SJCRH30 (cell line): ENCODE results near the gene PCDHA10. TPM values are rescaled to one million over a fixed set of nuclear protein-coding genes. Genes with fewer than 3 reads are reported as not detected.
"Not testable (repeated sequence)": the region's sequence is repeated elsewhere in the genome, so short reads cannot be mapped to it uniquely, and the experiment has no call there.

Experiments
- DNase-seq, 2 experiments: peaks; one replicate each; pipeline ENCODE4 v3.0.0-alpha.2; 2015 to 2020
- H3K27ac ChIP-seq: fragments of 250-450 bp; sonication (Bioruptor Pico); 2 replicates; pipeline ENCODE4 v1.5.1; 2020; ENCODE audit warnings: mild to moderate bottlenecking, moderate library complexity
- H3K27me3 ChIP-seq: fragments of 250-450 bp; sonication (Bioruptor Pico); 2 replicates; pipeline ENCODE4 v1.5.1; 2020; ENCODE audit warnings: mild to moderate bottlenecking, moderate library complexity
- H3K36me3 ChIP-seq: fragments of 250-450 bp; sonication (Bioruptor Pico); 2 replicates; pipeline ENCODE4 v1.5.1; 2020; ENCODE audit warnings: mild to moderate bottlenecking, moderate library complexity
- H3K4me1 ChIP-seq: fragments of 250-450 bp; sonication (Bioruptor Pico); 2 replicates; pipeline ENCODE4 v1.5.1; 2020; ENCODE audit warnings: mild to moderate bottlenecking, moderate library complexity
- H3K4me3 ChIP-seq: fragments of 250-450 bp; sonication (Bioruptor Pico); 2 replicates; pipeline ENCODE4 v1.5.1; 2020; ENCODE audit warnings: mild to moderate bottlenecking, moderate library complexity
- H3K9me3 ChIP-seq: fragments of 250-450 bp; sonication (Bioruptor Pico); replicated peaks from 2 replicates; pipeline ENCODE4 v1.5.1; 2020; ENCODE audit warnings: mild to moderate bottlenecking, moderate library complexity
- total RNA-seq: library from RNA; depleted of rRNA; stranded (reverse); fragments of >200 nt; shearing (Covaris generic); gene quantifications from 2 replicates; pipeline ENCODE4 v1.2.3, GENCODE V29; 2014; rRNA removed

Gene PCDHA10, protein sequence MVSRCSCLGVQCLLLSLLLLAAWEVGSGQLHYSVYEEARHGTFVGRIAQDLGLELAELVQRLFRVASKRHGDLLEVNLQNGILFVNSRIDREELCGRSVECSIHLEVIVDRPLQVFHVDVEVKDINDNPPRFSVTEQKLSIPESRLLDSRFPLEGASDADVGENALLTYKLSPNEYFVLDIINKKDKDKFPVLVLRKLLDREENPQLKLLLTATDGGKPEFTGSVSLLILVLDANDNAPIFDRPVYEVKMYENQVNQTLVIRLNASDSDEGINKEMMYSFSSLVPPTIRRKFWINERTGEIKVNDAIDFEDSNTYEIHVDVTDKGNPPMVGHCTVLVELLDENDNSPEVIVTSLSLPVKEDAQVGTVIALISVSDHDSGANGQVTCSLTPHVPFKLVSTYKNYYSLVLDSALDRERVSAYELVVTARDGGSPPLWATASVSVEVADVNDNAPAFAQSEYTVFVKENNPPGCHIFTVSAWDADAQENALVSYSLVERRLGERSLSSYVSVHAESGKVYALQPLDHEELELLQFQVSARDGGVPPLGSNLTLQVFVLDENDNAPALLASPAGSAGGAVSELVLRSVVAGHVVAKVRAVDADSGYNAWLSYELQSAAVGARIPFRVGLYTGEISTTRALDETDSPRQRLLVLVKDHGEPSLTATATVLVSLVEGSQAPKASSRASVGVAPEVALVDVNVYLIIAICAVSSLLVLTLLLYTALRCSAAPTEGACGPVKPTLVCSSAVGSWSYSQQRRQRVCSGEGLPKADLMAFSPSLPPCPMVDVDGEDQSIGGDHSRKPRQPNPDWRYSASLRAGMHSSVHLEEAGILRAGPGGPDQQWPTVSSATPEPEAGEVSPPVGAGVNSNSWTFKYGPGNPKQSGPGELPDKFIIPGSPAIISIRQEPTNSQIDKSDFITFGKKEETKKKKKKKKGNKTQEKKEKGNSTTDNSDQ
- total RNA-seq = 0.05 and 0.16 TPM in 2 replicates

DNA sequence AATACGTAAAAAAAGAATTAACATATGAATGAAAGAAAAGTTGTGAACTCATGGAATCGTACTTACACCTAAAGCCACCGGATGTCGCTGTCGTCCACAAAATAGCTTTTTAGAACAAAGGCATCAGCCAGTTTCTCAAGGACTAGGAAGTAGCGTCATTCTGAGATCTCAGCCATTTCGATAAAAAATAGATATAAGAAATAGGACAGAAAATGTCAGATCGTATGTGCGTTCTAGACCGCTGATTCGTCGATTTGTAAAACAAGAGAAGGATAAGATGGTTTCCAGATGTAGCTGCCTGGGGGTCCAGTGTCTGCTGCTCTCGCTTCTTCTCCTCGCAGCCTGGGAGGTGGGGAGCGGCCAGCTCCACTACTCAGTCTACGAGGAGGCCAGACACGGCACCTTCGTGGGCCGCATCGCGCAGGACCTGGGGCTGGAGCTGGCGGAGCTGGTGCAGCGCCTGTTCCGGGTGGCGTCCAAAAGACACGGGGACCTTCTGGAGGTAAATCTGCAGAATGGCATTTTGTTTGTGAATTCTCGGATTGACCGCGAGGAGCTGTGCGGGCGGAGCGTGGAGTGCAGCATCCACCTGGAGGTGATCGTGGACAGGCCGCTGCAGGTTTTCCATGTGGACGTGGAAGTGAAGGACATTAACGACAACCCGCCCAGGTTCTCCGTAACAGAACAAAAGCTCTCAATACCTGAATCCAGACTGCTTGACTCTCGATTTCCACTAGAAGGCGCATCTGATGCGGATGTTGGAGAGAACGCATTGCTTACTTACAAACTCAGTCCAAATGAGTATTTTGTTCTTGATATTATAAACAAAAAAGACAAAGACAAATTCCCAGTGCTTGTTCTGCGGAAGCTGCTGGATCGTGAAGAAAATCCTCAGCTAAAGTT lies at the start of gene PCDHA10:
Gene PCDHA10, plus strand, starts transcription at position 126 of the 903 bp plus-strand sequence. Its CDS starts 152 bp downstream, at position 278.
- Histone ChIP-seq H3K9me3 (no peaks in the 10 kb centered on the region), H3K27me3 (no peaks in the 10 kb centered on the region), H3K36me3 (no peaks in the 10 kb centered on the region), H3K4me1 (no peaks in the 10 kb centered on the region), H3K4me3 (no peak within 1 kb of the TSS), H3K27ac (no peak within 1 kb of the TSS)
- DNase-seq = peak in 1 of 2 experiments; percentile 58

DNA sequence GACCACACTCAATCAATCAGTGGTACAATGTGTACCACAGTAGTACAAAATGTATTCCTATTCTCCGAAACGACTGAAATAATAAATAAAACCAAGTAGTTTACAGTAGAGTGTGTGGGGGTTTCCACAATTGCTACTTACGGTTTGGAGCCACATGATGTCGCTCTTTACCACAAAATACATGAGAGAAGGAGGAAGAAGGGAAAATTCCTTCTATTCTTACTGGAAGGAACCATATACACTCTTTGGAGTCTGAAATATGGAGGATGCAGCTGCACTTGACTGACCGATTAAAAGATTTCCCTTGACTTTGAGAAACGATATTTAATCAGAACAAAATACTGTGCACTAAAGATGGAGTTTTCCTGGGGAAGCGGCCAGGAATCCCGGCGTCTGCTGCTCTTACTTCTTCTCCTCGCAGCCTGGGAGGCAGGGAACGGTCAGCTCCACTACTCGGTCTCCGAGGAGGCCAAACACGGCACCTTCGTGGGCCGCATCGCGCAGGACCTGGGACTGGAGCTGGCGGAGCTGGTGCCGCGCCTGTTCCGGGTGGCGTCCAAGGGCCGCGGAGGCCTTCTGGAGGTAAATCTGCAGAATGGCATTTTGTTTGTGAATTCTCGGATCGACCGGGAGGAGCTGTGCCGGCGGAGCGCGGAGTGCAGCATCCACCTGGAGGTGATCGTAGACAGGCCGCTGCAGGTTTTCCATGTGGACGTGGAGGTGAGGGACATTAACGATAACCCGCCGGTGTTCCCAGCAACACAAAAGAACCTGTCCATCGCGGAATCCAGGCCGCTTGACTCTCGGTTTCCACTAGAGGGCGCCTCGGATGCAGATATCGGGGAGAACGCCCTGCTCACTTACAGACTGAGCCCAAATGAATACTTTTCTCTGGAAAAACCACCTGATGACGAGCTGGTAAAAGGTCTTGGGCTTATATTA lies 48.6 kb upstream of the PCDHA10 start, which contains the start of gene PCDHA4:
Gene PCDHA4, plus strand, starts transcription at position 235 of the 942 bp plus-strand sequence.
- Histone ChIP-seq H3K27me3 (no peaks in the 10 kb centered on the region), H3K36me3 (no peaks in the 10 kb centered on the region), H3K4me1 (no peaks in the 10 kb centered on the region), H3K9me3 (no peaks in the 10 kb centered on the region), H3K27ac (no peak within 1 kb of the TSS), H3K4me3 (no peak within 1 kb of the TSS)
- peak in 1 of 2 experiments; percentile 5 for DNase-seq

DNA sequence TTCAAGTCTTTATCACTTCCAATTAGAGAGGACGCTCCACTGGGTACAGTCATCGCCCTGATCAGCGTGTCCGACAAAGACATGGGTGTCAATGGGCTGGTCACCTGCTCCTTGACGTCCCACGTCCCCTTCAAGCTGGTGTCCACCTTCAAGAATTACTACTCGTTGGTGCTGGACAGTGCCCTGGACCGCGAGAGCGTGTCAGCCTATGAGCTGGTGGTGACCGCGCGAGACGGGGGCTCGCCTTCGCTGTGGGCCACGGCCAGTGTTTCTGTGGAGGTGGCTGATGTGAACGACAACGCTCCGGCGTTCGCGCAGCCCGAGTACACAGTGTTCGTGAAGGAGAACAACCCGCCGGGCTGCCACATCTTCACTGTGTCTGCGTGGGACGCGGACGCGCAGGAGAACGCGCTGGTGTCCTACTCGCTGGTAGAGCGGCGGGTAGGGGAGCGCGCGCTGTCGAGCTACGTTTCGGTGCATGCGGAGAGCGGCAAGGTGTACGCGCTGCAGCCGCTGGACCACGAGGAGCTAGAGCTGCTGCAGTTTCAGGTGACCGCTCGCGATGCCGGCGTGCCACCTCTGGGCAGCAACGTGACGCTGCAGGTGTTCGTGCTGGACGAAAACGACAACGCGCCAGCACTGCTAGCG lies 47.3 kb upstream of the PCDHA10 start:
- H3K27me3 ChIP-seq, DNase-seq, H3K27ac ChIP-seq, H3K4me3 ChIP-seq, H3K4me1 ChIP-seq, H3K9me3 ChIP-seq, H3K36me3 ChIP-seq: not testable (repeated sequence)

DNA sequence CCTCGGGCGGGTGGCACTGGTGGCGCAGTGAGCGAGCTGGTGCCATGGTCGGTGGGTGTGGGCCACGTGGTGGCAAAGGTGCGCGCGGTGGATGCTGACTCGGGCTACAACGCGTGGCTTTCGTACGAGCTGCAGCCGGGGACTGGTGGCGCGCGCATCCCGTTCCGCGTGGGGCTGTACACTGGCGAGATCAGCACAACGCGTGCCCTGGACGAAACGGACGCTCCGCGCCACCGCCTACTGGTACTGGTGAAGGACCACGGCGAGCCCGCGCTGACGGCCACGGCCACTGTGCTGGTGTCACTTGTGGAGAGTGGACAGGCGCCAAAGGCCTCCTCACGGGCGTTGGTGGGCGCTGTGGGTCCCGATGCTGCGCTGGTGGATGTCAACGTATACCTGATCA lies 46.8 kb upstream of the PCDHA10 start:
- Histone ChIP-seq H3K4me3 (no peak overlapping the region), H3K27ac (no peak overlapping the region), H3K9me3 (no peaks in the 10 kb centered on the region), H3K4me1 (no peaks in the 10 kb centered on the region), H3K36me3 (no peaks in the 10 kb centered on the region), H3K27me3 (no peaks in the 10 kb centered on the region)
- no peak for DNase-seq

DNA sequence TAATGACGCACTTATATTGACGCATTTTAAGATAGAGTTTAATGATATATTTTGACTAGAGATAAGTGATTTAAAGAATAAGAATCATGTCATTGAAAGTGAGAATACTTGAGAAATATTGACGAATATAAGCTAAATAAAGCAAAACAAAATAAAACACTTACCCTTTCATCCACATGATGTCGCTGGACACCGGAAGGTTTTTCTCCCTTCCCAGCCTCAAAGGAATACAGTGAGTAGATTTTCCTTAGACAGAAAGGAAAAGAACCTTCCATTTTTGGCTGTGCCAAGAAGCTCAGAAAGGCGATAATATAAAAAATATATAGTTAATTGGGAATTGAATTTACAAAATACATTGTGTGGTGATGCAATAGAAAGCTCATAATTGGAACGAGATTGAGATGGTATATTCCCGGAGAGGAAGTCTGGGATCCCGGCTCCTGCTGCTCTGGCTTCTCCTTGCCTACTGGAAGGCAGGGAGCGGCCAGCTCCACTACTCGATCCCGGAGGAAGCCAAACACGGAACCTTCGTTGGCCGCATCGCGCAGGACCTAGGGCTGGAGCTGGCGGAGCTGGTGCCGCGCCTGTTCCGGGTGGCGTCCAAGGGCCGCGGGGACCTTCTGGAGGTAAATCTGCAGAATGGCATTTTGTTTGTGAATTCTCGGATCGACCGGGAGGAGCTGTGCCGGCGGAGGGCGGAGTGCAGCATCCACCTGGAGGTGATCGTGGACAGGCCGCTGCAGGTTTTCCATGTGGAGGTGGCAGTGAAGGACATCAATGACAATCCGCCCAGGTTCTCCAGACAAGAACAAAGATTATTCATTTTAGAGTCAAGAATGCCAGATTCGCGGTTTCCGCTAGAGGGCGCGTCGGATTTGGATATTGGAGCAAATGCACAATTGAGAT lies 34.1 kb upstream of the PCDHA10 start, which contains the start of gene PCDHA5:
Gene PCDHA5, plus strand, starts transcription at position 239 of the 906 bp plus-strand sequence.
- H3K27me3 ChIP-seq = no peaks in the 10 kb centered on the region
- peak; percentile 25 to 42 for DNase-seq
- H3K4me3 ChIP-seq = peak within 1 kb of the TSS; percentile 49
- no peaks in the 10 kb centered on the region for H3K4me1 ChIP-seq
- H3K27ac ChIP-seq = no peak within 1 kb of the TSS
- no peaks in the 10 kb centered on the region for H3K36me3 ChIP-seq
- H3K9me3 ChIP-seq = no peaks in the 10 kb centered on the region

DNA sequence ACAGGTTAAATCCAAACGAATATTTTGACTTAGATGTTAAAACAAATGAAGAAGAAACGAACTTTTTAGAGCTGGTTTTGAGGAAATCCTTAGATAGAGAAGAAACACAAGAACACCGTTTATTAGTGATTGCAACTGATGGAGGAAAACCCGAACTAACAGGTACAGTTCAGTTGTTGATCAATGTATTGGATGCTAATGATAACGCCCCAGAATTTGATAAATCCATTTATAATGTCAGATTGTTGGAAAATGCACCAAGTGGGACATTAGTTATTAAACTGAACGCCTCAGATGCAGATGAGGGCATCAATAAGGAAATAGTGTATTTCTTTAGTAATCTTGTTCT lies 33.4 kb upstream of the PCDHA10 start:
- no peaks in the 10 kb centered on the region for H3K4me1 ChIP-seq
- no peaks in the 10 kb centered on the region for H3K27me3 ChIP-seq
- H3K27ac ChIP-seq = no peak overlapping the region
- H3K36me3 ChIP-seq = no peaks in the 10 kb centered on the region
- no peaks in the 10 kb centered on the region for H3K9me3 ChIP-seq
- peak overlapping the region; percentile 49; the same call in 1 of the 2 replicates for H3K4me3 ChIP-seq
- DNase-seq = no peak

DNA sequence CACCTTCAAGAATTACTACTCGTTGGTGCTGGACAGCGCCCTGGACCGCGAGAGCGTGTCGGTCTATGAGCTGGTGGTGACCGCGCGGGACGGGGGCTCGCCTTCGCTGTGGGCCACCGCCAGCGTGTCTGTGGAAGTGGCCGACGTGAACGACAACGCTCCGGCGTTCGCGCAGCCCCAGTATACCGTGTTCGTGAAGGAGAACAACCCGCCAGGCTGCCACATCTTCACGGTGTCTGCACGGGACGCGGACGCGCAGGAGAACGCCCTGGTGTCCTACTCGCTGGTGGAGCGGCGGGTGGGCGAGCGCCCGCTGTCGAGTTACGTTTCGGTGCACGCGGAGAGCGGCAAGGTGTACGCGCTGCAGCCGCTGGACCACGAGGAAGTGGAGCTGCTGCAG lies 32.7 kb upstream of the PCDHA10 start:
- not testable (repeated sequence) for H3K4me1 ChIP-seq, H3K27me3 ChIP-seq, H3K4me3 ChIP-seq, H3K36me3 ChIP-seq, H3K27ac ChIP-seq, DNase-seq, H3K9me3 ChIP-seq

DNA sequence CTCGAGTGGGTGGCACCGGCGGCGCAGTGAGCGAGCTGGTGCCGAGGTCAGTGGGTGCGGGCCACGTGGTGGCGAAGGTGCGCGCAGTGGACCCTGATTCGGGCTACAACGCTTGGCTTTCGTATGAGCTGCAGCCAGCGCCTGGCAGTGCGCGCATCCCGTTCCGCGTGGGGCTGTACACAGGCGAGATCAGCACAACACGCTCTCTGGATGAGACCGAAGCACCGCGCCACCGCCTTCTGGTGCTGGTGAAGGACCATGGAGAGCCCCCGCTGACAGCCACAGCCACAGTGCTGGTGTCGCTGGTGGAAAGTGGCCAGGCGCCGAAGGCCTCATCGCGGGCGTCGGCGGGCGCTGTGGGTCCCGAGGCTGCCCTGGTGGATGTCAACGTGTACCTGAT lies 32.2 kb upstream of the PCDHA10 start:
- no peaks in the 10 kb centered on the region for H3K36me3 ChIP-seq
- no peaks in the 10 kb centered on the region for H3K4me1 ChIP-seq
- no peak overlapping the region for H3K4me3 ChIP-seq
- H3K27ac ChIP-seq = no peak overlapping the region
- H3K27me3 ChIP-seq = no peaks in the 10 kb centered on the region
- H3K9me3 ChIP-seq = no peaks in the 10 kb centered on the region
- no peak for DNase-seq

DNA sequence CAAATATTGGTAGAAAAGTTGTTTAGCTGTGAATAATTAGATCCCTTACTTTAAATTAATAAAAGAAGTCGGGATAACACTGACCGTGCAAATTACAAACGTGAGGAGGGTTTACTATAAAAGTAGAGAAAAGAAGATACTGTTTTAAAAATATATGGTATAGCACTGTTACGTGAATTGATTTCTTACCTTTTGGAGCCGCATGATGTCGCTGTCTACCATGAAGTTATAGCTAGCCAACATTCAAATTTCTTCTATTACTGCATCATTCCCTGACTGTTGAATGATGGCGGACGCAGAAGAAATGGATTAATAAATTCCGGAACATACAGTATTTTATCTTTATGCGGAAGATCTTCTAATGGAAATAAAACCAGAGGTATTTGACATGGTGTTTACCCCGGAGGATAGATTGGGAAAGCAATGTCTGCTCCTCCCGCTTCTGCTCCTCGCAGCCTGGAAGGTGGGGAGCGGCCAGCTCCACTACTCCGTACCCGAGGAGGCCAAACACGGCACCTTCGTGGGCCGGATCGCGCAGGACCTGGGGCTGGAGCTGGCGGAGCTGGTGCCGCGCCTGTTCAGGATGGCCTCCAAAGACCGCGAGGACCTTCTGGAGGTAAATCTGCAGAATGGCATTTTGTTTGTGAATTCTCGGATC lies 27.9 kb upstream of the PCDHA10 start, which contains the start of gene PCDHA6:
Gene PCDHA6, plus strand, starts transcription at position 257 of the 658 bp plus-strand sequence. Its CDS starts 132 bp downstream, at position 389.
- Histone ChIP-seq H3K27me3 (no peaks in the 10 kb centered on the region), H3K4me3 (no peak within 1 kb of the TSS), H3K9me3 (no peaks in the 10 kb centered on the region), H3K27ac (no peak within 1 kb of the TSS), H3K36me3 (no peaks in the 10 kb centered on the region), H3K4me1 (no peaks in the 10 kb centered on the region)
- no peak for DNase-seq

DNA sequence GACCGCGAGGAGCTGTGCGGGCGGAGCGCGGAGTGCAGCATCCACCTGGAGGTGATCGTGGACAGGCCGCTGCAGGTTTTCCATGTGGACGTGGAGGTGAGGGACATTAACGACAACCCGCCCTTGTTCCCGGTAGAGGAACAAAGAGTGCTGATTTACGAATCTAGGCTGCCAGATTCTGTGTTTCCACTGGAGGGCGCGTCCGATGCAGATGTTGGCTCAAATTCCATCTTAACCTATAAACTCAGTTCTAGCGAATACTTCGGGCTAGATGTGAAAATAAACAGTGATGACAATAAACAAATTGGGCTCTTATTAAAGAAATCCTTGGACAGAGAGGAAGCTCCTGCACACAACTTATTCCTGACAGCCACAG lies 27.3 kb upstream of the PCDHA10 start:
- Histone ChIP-seq H3K27me3 (no peaks in the 10 kb centered on the region), H3K4me1 (no peaks in the 10 kb centered on the region), H3K9me3 (no peaks in the 10 kb centered on the region), H3K27ac (no peak overlapping the region), H3K4me3 (no peak overlapping the region), H3K36me3 (no peaks in the 10 kb centered on the region)
- DNase-seq = no peak

DNA sequence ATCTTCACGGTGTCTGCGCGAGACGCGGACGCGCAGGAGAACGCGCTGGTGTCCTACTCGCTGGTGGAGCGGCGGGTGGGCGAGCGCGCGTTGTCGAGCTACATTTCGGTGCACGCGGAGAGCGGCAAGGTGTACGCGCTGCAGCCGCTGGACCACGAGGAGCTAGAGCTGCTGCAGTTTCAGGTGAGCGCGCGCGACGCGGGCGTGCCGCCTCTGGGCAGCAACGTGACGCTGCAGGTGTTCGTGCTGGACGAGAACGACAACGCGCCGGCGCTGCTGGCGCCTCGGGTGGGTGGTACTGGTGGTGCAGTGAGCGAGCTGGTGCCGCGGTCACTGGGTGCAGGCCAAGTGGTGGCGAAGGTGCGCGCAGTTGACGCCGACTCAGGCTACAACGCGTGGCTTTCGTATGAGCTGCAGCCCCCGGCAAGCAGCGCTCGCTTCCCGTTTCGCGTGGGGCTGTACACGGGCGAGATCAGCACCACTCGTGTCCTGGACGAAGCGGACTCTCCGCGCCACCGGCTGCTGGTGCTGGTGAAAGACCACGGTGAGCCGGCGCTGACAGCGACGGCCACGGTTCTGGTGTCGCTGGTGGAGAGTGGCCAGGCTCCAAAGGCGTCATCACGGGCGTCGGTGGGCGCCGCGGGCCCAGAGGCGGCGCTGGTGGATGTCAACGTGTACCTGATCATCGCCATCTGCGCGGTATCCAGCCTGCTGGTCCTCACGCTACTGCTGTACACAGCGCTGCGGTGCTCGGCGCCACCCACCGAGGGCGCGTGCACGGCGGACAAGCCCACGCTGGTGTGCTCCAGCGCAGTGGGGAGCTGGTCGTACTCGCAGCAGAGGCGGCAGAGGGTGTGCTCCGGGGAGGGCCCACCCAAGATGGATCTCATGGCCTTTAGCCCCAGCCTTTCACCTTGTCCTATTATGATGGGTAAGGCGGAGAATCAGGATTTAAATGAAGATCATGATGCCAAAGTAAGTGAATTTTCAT lies 25.9 kb upstream of the PCDHA10 start:
- not testable (repeated sequence) for H3K27me3 ChIP-seq, H3K9me3 ChIP-seq, H3K4me3 ChIP-seq, H3K27ac ChIP-seq, H3K36me3 ChIP-seq, H3K4me1 ChIP-seq, DNase-seq
